Keratinocyte (primary cell): ENCODE measurements around the gene UNC13C. TPM values are rescaled to one million over a fixed set of nuclear protein-coding genes. Genes with fewer than 3 reads are reported as not detected.

Experiments used
- DNase-seq: peaks from one replicate; pipeline ENCODE4 v3.0.0-alpha.2; 2011; ENCODE audit warnings: low read depth, missing footprints, low spot score
- FAIRE-seq: peaks from 2 replicates; lab custom pipeline; 2011; peaks lifted over from hg19 to GRCh38; lab: Jason Lieb, UNC
- H2AFZ ChIP-seq: 2 replicates; pipeline ENCODE4 v1.6.0; 2012; ENCODE audit warnings: low read length, control low read depth, inconsistent platforms; ENCODE audit not compliant: control insufficient read depth
- H3K27ac ChIP-seq: 2 replicates; pipeline ENCODE4 v1.5.1; 2011; ENCODE audit warnings: low read length; ENCODE audit not compliant: control insufficient read depth, insufficient read depth
- H3K27me3 ChIP-seq: 3 replicates; pipeline ENCODE4 v1.6.0; 2011; ENCODE audit warnings: low read length; ENCODE audit not compliant: control insufficient read depth, insufficient read depth; ENCODE audit errors: extremely low read depth
- H3K36me3 ChIP-seq, 2 experiments: 2 replicates in 1 of 2; 3 replicates in 1 of 2; pipeline ENCODE4 v1.5.1; 2011; ENCODE audit warnings: low read length in 2 of 2, mild to moderate bottlenecking in 1 of 2; ENCODE audit not compliant: control insufficient read depth in 2 of 2, insufficient read depth in 2 of 2; ENCODE audit errors: extremely low read depth in 1 of 2
- H3K4me1 ChIP-seq: 3 replicates; pipeline ENCODE4 v1.5.1; 2011; ENCODE audit warnings: low read length; ENCODE audit not compliant: control insufficient read depth, insufficient read depth; ENCODE audit errors: extremely low read depth
- H3K4me2 ChIP-seq: 3 replicates; pipeline ENCODE4 v1.6.0; 2011; ENCODE audit warnings: low read depth, low read length; ENCODE audit not compliant: control insufficient read depth, insufficient read depth; ENCODE audit errors: extremely low read depth
- H3K4me3 ChIP-seq, 3 experiments: fragments of 200-600 bp in 1 of 3; sonication (generic) in 1 of 3; 2 replicates in 2 of 3; 3 replicates in 1 of 3; pipeline ENCODE4 v1.5.1; 2011 to 2016; ENCODE audit warnings: low read length in 3 of 3, mild to moderate bottlenecking in 3 of 3, control low read depth in 2 of 3, inconsistent platforms in 1 of 3, low read depth in 1 of 3, mixed read lengths in 1 of 3, mixed run types in 1 of 3, moderate library complexity in 1 of 3; ENCODE audit not compliant: control insufficient read depth in 2 of 3, insufficient read depth in 2 of 3; ENCODE audit errors: extremely low read depth in 1 of 3
- H3K79me2 ChIP-seq: 2 replicates; pipeline ENCODE4 v1.6.0; 2012; ENCODE audit warnings: low read length; ENCODE audit not compliant: control insufficient read depth, insufficient read depth
- H3K9ac ChIP-seq: 3 replicates; pipeline ENCODE4 v1.6.0; 2011; ENCODE audit warnings: low read length; ENCODE audit not compliant: control insufficient read depth, insufficient read depth; ENCODE audit errors: extremely low read depth
- H3K9me1 ChIP-seq: 3 replicates; pipeline ENCODE4 v1.6.0; 2011; ENCODE audit warnings: low read length; ENCODE audit not compliant: control insufficient read depth, insufficient read depth; ENCODE audit errors: extremely low read depth
- H3K9me3 ChIP-seq: 2 replicates; pipeline ENCODE4 v1.5.1; 2012; ENCODE audit warnings: low read depth, low read length; ENCODE audit not compliant: control insufficient read depth
- H4K20me1 ChIP-seq: 3 replicates; pipeline ENCODE4 v1.6.0; 2011; ENCODE audit warnings: low read length; ENCODE audit not compliant: control insufficient read depth, insufficient read depth; ENCODE audit errors: extremely low read depth
- EZH2 ChIP-seq: IDR thresholded peaks from one replicate; pipeline ENCODE4 v1.6.1; 2012; ENCODE audit warnings: inconsistent platforms, mild to moderate bottlenecking, low read length, moderate library complexity
- dilution Hi-C: fragments of 300-500 bp; cut with MboI; formaldehyde crosslinking; loops from one replicate; pipeline ENCODE4 v1.7.0; 2020; ENCODE audit warnings: low sequenced_read_pairs; ENCODE audit not compliant: extremely low pct_ligation_motif_present
- polyA plus RNA-seq, 5 experiments: library from polyadenylated mRNA; depleted of rRNA in 3 of 5; stranded (reverse) in 3 of 5; stranded (forward) in 1 of 5; unstranded in 1 of 5; fragments of >200 nt; gene quantifications; 1 replicate in 1 of 5; 2 replicates in 3 of 5; 3 replicates in 1 of 5; pipeline versions ENCODE4 v1.2.1 to v1.2.3, GENCODE V29; 2011 to 2012; ENCODE audit warnings: missing spikeins in 2 of 5, low read depth in 1 of 5, low replicate concordance in 1 of 5
- TF ChIP-seq, protein P1 (sequence below), 3 experiments: IDR thresholded peaks in 1 of 3; conservative IDR thresholded peaks in 1 of 3; optimal IDR thresholded peaks in 1 of 3; 2 replicates in 2 of 3; 3 replicates in 1 of 3; pipeline versions ENCODE3 to v1.5.1; 2011; ENCODE audit warnings: low read length in 3 of 3, mild to moderate bottlenecking in 3 of 3, moderate library complexity in 2 of 3, control low read depth in 1 of 3, inconsistent platforms in 1 of 3; ENCODE audit not compliant: insufficient read depth in 2 of 3; ENCODE audit errors: extremely low read depth in 1 of 3

UNC13C gene
- polyA plus RNA-seq, 1 donor (not counting 4 experiments of a cell fraction or from before 2014, with no cell fraction given) = not detected

DNA sequence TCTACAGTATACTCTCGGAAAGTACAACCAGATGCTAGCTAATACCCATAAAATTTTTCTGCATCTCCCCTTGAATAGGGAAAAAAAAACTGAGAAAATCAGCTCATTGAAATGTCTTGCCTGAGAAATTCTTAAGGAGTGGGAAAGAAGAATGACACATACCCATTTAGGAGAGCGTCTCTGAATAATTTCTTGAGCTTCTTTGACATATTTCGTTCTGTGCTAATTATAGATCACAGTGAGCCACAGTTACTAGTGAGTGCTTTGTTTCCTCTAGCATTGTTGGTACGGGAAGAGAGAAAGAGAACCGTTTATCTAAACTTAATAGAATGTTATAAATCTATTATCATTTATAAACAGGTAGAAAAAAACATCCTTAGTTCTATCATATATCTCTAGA is 588.4 kb downstream of the UNC13C start:
- Histone ChIP-seq H3K9me1 (no peaks in the 10 kb centered on the region), H3K4me3 (no peak overlapping the region), H3K36me3 (no peaks in the 10 kb centered on the region), H4K20me1 (no peaks in the 10 kb centered on the region), H3K79me2 (no peaks in the 10 kb centered on the region), H3K27me3 (no peaks in the 10 kb centered on the region), H2AFZ (no peak overlapping the region), H3K9ac (no peak overlapping the region), H3K4me1 (no peaks in the 10 kb centered on the region), H3K27ac (no peak overlapping the region), H3K4me2 (no peak overlapping the region), H3K9me3 (no peaks in the 10 kb centered on the region)
- dilution Hi-C loops = no loop called here
- no peak for FAIRE-seq
- TF ChIP-seq, protein P1, sequence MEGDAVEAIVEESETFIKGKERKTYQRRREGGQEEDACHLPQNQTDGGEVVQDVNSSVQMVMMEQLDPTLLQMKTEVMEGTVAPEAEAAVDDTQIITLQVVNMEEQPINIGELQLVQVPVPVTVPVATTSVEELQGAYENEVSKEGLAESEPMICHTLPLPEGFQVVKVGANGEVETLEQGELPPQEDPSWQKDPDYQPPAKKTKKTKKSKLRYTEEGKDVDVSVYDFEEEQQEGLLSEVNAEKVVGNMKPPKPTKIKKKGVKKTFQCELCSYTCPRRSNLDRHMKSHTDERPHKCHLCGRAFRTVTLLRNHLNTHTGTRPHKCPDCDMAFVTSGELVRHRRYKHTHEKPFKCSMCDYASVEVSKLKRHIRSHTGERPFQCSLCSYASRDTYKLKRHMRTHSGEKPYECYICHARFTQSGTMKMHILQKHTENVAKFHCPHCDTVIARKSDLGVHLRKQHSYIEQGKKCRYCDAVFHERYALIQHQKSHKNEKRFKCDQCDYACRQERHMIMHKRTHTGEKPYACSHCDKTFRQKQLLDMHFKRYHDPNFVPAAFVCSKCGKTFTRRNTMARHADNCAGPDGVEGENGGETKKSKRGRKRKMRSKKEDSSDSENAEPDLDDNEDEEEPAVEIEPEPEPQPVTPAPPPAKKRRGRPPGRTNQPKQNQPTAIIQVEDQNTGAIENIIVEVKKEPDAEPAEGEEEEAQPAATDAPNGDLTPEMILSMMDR (optimal IDR thresholded peaks at IDR 0.05 in 1 of 3, IDR thresholded peaks at IDR 0.05 in 1 of 3, conservative IDR thresholded peaks at IDR 0.05 in 1 of 3; ENCODE audit: extremely low read depth in 1 of 3, insufficient read depth in 2 of 3, low read length in 3 of 3) = no peak
- TF ChIP-seq EZH2 = no peak
- DNase-seq = no peak

DNA sequence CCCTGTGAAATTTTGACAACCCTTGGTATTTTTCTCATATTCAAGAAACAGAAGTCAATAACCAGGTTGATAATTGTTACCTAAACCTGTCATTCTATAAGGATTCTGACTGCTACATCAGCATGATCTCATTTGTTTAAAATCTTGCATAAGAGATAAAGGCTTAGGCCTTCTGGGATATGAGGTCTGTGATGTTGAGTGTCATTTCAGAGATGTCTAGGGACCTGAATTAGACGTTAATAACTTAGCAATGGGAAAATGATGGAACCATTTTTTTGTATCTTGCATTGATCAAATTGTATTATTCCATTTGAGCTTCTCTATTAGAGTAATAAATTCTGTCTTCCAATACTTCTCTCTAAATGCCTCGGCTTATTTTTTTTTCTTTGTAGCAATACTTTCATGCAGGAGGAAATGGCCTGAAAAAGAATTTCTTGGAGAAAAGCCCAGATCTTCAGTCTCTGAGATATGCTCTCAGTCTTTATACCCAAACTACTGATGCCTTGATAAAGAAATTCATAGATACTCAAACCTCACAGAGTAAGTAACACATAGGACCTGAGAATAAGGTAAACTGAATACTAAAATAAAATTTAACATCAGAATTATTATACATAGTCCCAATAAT is 589.3 kb downstream of the UNC13C start:
- DNase-seq (no peak), FAIRE-seq (no peak)
- no peak overlapping the region for H3K4me2 ChIP-seq

More for the DNA sequence above, 589.3 kb downstream of the UNC13C start:
- Histone ChIP-seq H3K9me1 (no peaks in the 10 kb centered on the region), H4K20me1 (no peaks in the 10 kb centered on the region), H3K79me2 (no peaks in the 10 kb centered on the region), H3K4me1 (no peaks in the 10 kb centered on the region), H3K9me3 (no peaks in the 10 kb centered on the region), H3K9ac (no peak overlapping the region), H3K4me3 (no peak overlapping the region), H3K27ac (no peak overlapping the region), H3K36me3 (no peaks in the 10 kb centered on the region), H3K27me3 (no peaks in the 10 kb centered on the region), H2AFZ (no peak overlapping the region)
- TF ChIP-seq EZH2 = no peak
- TF ChIP-seq, protein P1 (optimal IDR thresholded peaks at IDR 0.05 in 1 of 3, IDR thresholded peaks at IDR 0.05 in 1 of 3, conservative IDR thresholded peaks at IDR 0.05 in 1 of 3; ENCODE audit: extremely low read depth in 1 of 3, insufficient read depth in 2 of 3, low read length in 3 of 3) = no peak
- dilution Hi-C loops = no loop called here
